Stimulated activated naive CD4-positive, alpha-beta T cell treated with Interleukin-2 at 50 U/mL for 16 hours (primary cell): Measurements from ENCODE around the gene TFDP1.

Experiments used
- DNase-seq: peaks from one replicate; lab custom pipeline; 2025; lab: John Stamatoyannopoulos, UW

The TFDP1 gene

GRCh38 chr13:113651511-113652403, 67.2 kb downstream of the TFDP1 start:
- DNase-seq: no peak

DNA sequence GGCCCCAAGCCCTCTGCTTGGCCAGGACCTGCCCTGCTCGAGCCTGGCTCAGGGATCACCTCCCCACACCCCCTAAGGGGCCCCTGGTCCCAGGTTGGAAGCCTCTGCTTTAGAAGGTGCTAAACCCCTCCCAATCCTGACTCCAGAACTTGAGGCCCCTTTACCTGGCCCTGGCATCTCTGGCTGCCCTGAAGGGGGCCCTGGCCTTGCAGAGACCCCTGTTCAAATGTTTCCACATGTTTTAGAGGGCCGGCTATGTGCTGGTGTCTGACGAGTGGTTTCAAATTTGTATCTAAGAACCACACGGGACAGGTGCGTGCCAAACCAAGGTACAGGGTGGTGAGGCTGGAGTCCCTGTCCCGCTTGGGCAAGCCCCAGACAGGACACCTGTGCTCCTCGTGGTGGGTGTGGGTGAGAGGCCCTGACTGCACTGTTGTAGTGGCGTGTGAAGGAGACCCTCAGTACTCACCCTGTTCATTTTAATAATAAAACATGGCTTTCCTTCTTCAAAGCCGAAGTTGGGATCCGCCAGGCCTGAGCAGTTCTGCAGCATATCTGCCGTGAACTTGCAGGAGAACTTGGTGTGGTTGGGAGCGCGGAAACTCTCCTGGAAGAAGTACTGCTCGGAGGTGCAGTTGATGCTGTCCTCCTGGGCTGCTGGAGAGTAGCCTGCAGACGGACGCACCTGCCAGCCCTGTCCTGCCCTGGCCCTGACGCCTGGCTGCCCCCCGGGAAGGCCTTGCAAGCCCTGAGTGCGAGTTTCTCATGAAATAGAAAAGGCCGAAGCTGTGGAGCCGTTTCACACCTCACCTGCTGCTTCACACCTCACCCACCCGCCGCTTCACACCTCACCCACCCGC, 68.1 kb downstream of the TFDP1 start:
- no peak for DNase-seq

DNA sequence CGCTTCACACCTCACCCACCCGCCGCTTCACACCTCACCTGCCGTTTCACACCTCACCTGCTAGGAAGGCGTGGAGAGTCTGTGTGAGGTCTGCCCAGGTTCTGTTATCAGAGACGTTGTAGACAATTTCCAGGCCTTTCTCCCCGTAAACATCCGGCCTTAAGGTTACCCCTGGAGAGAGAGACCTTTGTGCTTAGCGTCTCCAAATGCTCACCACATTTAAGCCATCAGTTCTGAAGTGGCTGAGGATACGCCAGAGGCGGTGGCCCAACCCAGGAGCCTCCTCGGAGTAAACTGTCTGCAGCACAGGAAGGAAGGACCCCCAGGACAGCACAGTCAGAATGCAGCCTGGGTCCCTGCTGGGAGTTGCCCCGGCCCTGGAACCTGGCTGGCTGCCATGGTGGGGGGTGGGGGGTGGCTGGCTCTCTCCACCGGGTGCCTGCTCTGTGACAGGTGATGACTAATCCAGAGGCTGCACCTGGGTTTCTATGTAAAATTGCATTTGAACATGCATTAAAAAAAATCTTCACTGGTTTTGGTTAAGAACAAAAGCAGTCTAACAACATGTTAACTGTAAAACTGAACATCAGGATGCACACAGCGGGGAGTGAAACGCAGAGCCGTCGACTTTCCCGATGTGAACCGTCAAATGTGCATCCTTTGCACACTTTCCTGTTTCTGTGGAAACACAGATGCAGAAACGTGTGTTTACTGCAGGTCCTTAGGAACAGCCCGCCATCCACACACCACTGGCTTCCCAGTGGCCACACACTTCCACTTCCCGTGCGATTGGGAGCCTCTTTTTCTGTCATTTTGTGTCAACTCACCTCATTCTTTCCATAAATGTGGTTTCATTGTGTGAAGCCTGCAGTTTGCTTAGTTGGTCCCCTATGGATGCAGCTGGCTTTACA, 69.0 kb downstream of the TFDP1 start:
- no peak for DNase-seq

DNA sequence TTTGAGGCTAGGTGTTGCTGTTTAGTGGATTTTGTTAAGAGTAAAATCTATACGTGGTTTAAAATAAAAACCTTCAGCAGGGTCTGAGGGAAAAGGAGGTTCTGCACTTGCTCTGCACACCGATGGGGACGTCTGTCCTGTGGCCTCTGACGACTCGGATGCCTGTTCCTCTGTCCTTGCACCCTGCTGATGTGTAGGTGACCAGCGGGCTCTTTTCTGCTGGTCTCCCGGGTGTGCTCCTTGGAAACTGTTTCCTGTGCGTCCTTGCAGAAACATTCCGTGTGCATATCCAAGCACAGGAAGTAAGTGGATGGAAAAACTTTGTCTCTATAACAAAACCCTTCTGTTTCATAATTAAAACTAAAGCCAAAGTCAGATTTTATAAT, 69.6 kb downstream of the TFDP1 start:
- no peak for DNase-seq

DNA sequence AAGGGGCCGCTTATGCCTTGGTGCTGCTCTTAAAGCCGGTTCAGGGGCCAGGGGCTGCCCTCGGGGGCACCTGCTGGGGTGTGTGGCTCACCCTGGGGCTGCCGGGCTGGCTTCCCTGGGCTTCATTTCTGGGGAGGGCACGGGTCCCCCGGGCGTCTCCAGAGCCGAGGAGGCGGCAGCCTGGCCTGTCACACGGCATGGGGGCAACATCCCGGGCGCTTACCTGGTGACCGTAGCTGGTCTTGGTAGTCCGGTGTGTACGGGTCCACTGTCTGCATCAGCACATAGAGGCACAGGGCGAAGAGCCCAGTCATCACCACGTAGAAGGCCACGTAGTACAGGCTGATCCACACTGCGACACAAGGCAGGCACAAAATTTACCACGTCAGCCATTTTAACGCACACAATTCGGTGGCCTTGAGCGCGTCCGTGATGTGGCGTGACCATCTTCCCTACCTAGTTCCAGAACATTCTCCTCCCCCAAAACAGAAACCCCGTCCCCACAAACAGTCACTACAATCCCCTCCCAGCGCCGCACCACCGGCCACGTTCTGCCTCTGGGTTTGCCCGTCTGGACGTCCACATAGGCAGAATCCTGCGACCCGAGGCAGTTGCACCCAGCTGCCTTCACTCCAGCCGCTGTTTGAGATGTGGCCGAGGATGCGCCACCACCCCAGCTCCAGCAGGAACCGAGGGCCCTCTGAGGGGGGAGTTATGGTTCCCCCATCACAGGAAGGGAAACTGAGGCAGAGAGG, 70.2 kb downstream of the TFDP1 start:
- no peak for DNase-seq

GRCh38 chr13:113655346-113656002, 70.9 kb downstream of the TFDP1 start:
- no peak for DNase-seq

GRCh38 chr13:113656003-113656588, 71.5 kb downstream of the TFDP1 start:
- DNase-seq: no peak

DNA sequence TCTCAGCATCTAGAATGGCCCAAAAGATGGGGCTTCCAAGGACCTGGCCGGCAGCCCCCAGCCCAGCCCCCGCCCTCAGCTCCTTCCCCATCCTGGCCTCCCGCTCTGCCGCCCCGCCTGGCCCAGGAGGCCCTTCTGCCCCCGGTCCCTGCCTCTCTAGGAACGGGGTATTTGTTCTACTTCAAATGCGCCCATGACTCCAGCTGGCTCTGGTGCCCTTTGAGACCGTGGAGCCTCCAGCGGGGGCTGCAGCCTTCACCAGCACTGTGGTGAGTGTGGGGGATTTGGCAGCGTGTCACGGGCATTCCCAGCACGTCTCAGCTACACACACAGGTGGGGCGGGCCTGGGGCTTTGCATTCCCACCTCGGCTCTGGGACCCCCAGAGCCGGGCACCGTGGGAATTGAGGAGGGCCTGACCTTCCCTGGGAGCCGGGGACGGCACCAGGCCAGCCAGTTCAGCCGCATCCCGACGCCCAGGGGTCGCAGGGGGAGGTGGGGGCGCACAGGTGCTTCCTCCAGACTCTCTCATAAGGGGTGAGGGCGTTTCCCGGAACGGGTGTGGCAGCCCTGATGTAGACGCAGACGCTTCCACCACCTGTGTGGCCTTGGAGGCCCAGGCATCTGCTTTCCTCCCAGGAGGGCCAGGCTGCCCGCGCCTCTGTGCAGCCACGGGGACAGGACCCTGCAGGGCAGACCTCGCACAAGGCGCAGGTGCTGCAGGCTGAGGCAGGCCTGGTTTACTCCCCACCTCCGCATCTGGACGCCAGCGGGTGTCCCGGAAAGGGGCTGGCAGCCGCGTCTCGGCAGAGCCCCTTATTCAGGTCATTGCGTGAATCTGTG, 72.5 kb downstream of the TFDP1 start:
- DNase-seq: no peak

DNA sequence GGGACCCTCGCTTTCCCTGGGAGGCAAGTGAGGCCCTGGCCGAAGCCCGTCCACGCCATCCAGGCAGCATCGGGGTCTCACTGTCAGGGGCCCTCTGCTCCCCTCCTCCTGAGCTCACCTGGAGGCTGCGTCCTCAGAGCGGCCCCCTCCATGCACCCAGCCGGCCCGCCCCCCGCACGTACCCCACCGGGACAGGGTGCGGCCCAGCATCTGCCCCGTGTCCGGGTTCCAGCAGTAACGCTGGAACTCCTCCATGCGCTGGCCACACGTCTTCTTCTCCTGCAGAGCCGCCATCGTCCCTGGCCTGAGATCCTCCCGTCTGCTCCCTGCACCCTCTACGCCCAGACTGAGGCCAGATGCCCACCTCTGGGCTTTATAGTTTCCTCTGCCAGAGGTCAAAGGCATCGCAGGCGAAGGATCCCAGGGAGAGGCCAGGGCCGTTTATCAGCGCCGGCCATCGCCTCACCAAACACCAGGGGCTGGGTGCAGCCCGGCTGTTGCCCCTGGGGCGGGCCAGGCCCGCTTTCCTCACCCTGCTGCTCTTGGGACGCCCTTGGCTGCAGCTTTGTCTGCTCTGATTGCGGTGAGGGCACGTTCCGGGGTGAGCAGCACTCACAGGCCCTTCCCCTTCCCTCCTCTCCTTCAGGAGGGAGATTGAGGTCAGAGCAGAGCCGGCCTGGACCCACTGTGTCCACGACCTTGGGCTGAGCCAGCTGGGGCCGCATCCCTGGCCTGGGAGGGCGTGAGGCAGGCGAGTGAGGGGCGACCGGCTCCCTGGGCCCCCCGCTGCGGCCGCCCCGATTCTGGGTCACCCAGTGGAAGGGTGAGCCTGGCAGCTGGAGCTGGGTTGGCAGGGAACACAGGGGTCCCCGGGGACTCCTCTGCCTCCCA, 73.5 kb downstream of the TFDP1 start, which contains the start of gene ATP4B:
TSS of gene ATP4B (minus strand) at position 348 of the 891 bp plus-strand sequence. CDS start at position 294, 54 bp downstream.
- no peak for DNase-seq

GRCh38 chr13:113658836-113659235, 74.3 kb downstream of the TFDP1 start:
- DNase-seq: no peak

DNA sequence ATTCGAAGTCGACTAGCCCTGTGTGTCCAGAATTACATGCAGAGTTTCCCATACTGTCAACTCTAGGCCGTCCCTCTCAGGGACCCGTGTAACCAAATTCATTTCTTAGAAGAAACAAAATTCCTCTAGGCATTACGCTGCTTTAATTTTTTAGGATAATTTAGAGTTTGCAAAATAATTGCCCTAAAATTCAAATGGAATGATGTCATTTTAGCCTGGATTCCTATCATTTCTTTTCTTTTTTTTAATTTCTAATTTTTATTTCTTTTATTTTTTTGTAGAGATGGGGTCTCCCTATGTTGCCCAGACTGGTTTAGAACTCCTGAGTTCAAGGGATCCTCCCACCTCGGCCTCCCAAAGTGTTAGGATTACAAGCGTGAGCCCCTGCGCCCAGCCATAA, 74.8 kb downstream of the TFDP1 start:
- DNase-seq: no peak

- no peak for DNase-seq
Observed at GRCh38 chr13:113660066-113660465, 75.5 kb downstream of the TFDP1 start.

- DNase-seq: no peak
Observed at GRCh38 chr13:113661509-113661908, 77.0 kb downstream of the TFDP1 start.

DNA sequence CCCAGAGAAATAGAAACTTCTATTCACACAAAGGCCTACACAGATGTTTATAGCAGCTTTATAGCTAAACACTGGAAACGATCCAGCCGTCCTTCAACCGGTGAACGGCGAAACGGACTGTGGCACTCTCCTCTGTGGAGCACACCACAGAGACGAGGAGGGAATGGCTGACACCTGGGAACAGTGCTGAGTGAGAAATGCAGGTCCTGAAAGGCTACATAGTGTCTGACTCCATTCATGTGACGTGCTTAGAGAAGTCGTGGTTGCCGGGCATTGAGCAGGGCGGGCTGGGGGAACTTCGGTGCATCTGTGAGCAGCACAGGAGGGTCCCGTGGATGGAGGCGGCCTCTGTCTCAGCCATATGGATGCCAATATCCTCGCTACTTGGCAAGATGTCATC, 79.4 kb downstream of the TFDP1 start:
- no peak for DNase-seq

DNA sequence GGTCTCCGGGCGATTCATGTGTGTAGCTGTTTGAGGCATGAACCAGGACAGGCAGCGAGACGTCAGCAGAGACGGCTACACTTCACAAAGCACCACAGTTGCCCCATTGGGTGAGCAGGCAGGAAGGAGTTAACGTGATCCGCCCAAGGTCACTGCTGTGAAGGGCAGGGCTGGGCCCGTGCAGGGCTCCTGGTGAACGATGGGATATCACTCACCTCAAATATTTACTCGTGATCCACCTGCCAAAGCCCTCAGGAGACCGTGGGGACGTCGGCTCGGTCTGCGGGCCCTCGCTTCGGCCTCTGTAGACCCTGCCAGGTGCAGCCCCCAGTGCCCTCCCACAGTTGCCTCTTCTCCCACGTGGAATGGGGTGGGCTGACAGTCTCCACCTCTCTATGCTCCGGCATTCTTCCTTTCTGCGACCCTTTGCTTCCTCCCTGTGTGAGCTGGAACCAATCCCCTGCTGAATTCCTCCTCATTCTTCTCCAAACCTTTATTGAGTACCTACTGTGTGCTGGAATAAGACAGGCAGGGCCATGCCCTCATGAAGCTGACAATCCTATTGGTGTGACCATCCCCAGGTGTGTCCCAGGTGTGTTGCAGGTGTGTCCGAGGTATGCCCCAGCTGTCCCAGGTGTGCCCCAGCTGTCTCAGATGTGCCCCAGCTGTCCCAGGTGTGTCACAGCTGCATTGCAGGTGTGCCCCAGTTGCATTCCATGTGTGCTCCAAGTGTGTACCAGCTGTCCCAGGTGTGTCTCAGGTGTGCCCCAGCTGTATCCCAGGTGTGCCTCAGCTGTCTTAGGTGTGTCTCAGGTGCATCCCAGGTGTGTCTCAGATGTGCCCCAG, 80.4 kb downstream of the TFDP1 start:
- no peak for DNase-seq

GRCh38 chr13:113665597-113666328, 81.2 kb downstream of the TFDP1 start:
- no peak for DNase-seq

- no peak for DNase-seq
Observed at GRCh38 chr13:113666329-113666670, 81.7 kb downstream of the TFDP1 start.
